Measurements from ENCODE around the gene TRIM22. TPM values are rescaled to one million over a fixed set of nuclear protein-coding genes. Genes with fewer than 3 reads are reported as not detected.

Gene TRIM22
- total RNA-seq, 1 experiment from 2014 or later: not detected

DNA sequence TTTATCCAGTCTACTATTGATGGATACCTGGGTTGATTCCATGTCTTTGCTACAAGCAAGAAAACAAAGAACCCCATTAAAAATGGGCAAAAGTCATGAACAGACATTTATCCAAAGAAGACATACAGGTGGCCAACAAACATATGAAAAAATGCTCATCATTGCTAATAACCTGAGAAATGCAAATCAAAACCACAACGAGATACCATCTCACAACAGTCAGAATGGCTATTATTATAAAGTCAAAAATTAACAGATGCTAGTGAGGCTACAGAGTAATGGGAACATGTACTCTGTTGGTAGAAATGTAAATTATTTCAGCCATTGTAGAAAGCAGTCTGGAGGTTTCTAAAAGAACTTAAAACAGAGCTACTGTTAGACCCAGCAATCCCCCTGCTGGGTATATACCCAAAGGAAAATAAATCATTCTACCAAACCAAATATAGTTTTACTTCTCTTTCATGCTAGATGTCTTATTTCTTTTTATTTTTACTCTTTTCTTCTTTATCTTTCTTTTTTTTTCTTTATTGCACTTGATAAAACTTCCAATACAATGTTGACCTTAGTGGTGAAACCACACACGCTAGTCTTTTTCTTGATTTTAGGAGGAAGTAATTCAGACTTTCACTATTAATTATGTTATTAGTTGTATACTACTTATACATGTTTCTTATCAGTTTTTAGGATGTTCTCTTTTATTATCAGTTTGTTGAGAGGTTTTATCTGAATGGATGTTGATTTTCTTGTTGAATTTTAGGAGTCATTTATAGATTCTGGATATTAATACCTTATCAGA, 14.3 kb downstream of the TRIM22 start:
- Histone ChIP-seq H2AFZ (ENCODE audit: low read length) (no peak overlapping the region), H4K20me1 (ENCODE audit: low read length) (no peaks in the 10 kb centered on the region), H3K4me2 (ENCODE audit: low read length) (no peak overlapping the region), H3K79me2 (ENCODE audit: low read length) (no peaks in the 10 kb centered on the region), H3F3A (ENCODE audit: low read length, unreplicated experiment) (no peaks in the 10 kb centered on the region), H3K36me3 (ENCODE audit: low read depth, low read length) (no peaks in the 10 kb centered on the region), H3K9ac (ENCODE audit: low read length) (no peak overlapping the region), H3K4me3 (ENCODE audit: low read length) (no peak overlapping the region), H3K4me1 (ENCODE audit: insufficient read depth, low read length) (no peaks in the 10 kb centered on the region), H3K27ac (ENCODE audit: low read length) (no peak overlapping the region), H3K9me2 (replicated peaks; ENCODE audit: low read length) (no peaks in the 10 kb centered on the region), H3K9me3 (ENCODE audit: low read length) (no peaks in the 10 kb centered on the region), H3K27me3 (ENCODE audit: low read length) (no peaks in the 10 kb centered on the region)
- intact Hi-C loops (cut with micrococcal nuclease): no loop called here
- ChIA-PET POLR2A (ENCODE audit: unreplicated experiment) (no interaction called here), CTCF (no interaction called here)
- DNase-seq (no peak), ATAC-seq (no peak)
- no TSS peak for BruUV-seq (replicated peaks)
- TF ChIP-seq EZH2 (IDR thresholded peaks at IDR 0.05; ENCODE audit: low read length, unreplicated experiment): no peak
- TF ChIP-seq, protein P1, sequence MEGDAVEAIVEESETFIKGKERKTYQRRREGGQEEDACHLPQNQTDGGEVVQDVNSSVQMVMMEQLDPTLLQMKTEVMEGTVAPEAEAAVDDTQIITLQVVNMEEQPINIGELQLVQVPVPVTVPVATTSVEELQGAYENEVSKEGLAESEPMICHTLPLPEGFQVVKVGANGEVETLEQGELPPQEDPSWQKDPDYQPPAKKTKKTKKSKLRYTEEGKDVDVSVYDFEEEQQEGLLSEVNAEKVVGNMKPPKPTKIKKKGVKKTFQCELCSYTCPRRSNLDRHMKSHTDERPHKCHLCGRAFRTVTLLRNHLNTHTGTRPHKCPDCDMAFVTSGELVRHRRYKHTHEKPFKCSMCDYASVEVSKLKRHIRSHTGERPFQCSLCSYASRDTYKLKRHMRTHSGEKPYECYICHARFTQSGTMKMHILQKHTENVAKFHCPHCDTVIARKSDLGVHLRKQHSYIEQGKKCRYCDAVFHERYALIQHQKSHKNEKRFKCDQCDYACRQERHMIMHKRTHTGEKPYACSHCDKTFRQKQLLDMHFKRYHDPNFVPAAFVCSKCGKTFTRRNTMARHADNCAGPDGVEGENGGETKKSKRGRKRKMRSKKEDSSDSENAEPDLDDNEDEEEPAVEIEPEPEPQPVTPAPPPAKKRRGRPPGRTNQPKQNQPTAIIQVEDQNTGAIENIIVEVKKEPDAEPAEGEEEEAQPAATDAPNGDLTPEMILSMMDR (conservative IDR thresholded peaks at IDR 0.05; ENCODE audit: low read depth, low read length): no peak
- no peak for TF ChIP-seq EZH2phosphoT487 (IDR thresholded peaks at IDR 0.05; ENCODE audit: borderline replicate concordance, low read length)

DNA sequence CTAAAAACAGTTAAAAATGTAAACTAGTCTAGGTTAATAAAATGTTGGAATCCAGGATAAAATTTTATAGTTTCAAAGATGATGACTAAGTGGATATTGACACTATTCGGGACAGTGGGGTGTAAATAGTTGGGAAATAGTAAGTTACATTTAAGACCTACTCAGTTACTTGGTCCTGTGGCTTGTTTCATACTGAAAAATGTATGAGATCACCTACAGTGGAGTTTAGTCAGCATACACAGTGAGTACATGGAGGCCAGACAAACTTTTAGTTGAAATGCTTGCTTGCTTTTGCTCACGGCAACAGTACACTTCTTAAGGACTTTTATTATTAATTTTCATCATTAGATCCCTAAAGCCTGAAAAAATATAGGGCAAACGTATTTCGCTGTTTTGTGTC, 16.1 kb downstream of the TRIM22 start:
- H3K36me3 ChIP-seq (ENCODE audit: low read depth, low read length): no peaks in the 10 kb centered on the region
- DNase-seq: no peak
- no peak for ATAC-seq
- TF ChIP-seq, protein P1 (conservative IDR thresholded peaks at IDR 0.05; ENCODE audit: low read depth, low read length): no peak
- TF ChIP-seq EZH2 (IDR thresholded peaks at IDR 0.05; ENCODE audit: low read length, unreplicated experiment): no peak
- TF ChIP-seq EZH2phosphoT487 (IDR thresholded peaks at IDR 0.05; ENCODE audit: borderline replicate concordance, low read length): no peak
- no peak overlapping the region for H3K4me2 ChIP-seq (ENCODE audit: low read length)
- H3F3A ChIP-seq (ENCODE audit: low read length, unreplicated experiment): no peaks in the 10 kb centered on the region
- H3K9ac ChIP-seq (ENCODE audit: low read length): no peak overlapping the region
- H3K9me2 ChIP-seq (replicated peaks; ENCODE audit: low read length): no peaks in the 10 kb centered on the region
- ChIA-PET POLR2A (ENCODE audit: unreplicated experiment) (no interaction called here), CTCF (no interaction called here)
- no peaks in the 10 kb centered on the region for H3K9me3 ChIP-seq (ENCODE audit: low read length)
- H2AFZ ChIP-seq (ENCODE audit: low read length): no peak overlapping the region
- intact Hi-C loops (cut with micrococcal nuclease): no loop called here
- H3K4me1 ChIP-seq (ENCODE audit: insufficient read depth, low read length): no peaks in the 10 kb centered on the region
- no peaks in the 10 kb centered on the region for H4K20me1 ChIP-seq (ENCODE audit: low read length)
- H3K4me3 ChIP-seq (ENCODE audit: low read length): no peak overlapping the region
- BruUV-seq (replicated peaks): no TSS peak
- H3K27me3 ChIP-seq (ENCODE audit: low read length): peaks cover 9% of the 10 kb centered on the region
- no peaks in the 10 kb centered on the region for H3K79me2 ChIP-seq (ENCODE audit: low read length)
- H3K27ac ChIP-seq (ENCODE audit: low read length): no peak overlapping the region

DNA sequence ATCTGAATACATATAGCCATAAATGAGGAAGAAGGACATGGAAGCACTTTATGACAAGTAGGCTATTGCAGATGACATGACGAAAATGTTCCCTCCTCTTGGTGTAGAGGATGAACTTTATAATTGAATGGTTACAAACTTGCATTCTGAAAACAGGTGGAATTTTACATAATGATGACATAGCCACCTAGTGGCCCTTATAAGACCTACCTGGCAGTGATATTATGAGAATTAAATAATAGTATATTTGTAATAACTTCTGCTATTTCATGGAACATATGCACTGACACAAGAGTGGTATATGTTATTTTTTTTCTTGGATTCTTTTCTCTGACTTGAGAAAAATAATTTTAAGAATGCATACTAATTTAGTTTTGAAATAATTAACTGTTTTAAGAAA, 22.9 kb downstream of the TRIM22 start:
- no peak overlapping the region for H3K27ac ChIP-seq (ENCODE audit: low read length)
- H2AFZ ChIP-seq (ENCODE audit: low read length): no peak overlapping the region
- peaks cover 9% of the 10 kb centered on the region for H3K27me3 ChIP-seq (ENCODE audit: low read length)
- H3F3A ChIP-seq (ENCODE audit: low read length, unreplicated experiment): no peaks in the 10 kb centered on the region
- no peaks in the 10 kb centered on the region for H3K36me3 ChIP-seq (ENCODE audit: low read depth, low read length)
- no peaks in the 10 kb centered on the region for H3K4me1 ChIP-seq (ENCODE audit: insufficient read depth, low read length)
- DNase-seq: peak; percentile 52
- H3K9me3 ChIP-seq (ENCODE audit: low read length): no peaks in the 10 kb centered on the region
- POLR2A ChIA-PET (ENCODE audit: unreplicated experiment): no interaction called here
- intact Hi-C loops (cut with micrococcal nuclease): loop anchor here (1.0 to 2.0 kb wide), 2 partner anchors 112 to 236 kb away; no protein-coding TSS in a partner anchor
- H3K9ac ChIP-seq (ENCODE audit: low read length): no peak overlapping the region
- H3K4me2 ChIP-seq (ENCODE audit: low read length): no peak overlapping the region
- ATAC-seq: peak; percentile 43
- H3K4me3 ChIP-seq (ENCODE audit: low read length): no peak overlapping the region
- TF ChIP-seq, protein P1 (conservative IDR thresholded peaks at IDR 0.05; ENCODE audit: low read depth, low read length): peak; percentile 60
- TF ChIP-seq EZH2 (IDR thresholded peaks at IDR 0.05; ENCODE audit: low read length, unreplicated experiment): no peak
- H3K79me2 ChIP-seq (ENCODE audit: low read length): no peaks in the 10 kb centered on the region
- BruUV-seq (replicated peaks): no TSS peak
- CTCF ChIA-PET: interaction anchor here (0.8 kb wide), 1 partner anchor 24 kb away, joined by 4 read pairs; no protein-coding TSS in a partner anchor
- no peaks in the 10 kb centered on the region for H3K9me2 ChIP-seq (replicated peaks; ENCODE audit: low read length)
- H4K20me1 ChIP-seq (ENCODE audit: low read length): no peaks in the 10 kb centered on the region

All from PC-3 (cell line).